Upper lobe of left lung (tissue), 6 donors: Measurements from ENCODE around the gene IGFLR1. TPM values are rescaled to one million over a fixed set of nuclear protein-coding genes. Genes with fewer than 3 reads are reported as not detected.

ENCODE experiments used
- ATAC-seq, 2 donors: fragments of 200-7000 bp; cut with Tn5 transposase; one replicate each; pipeline ENCODE4 v1.9.1; 2022; ENCODE audit warnings: mild to moderate bottlenecking in 2 of 2, moderate library complexity in 2 of 2; ENCODE audit not compliant: low FRiP score in 2 of 2
- DNase-seq, 2 donors: peaks; one replicate each; pipeline ENCODE4 v3.0.0-alpha.2; 2019 to 2020
- H3K27ac ChIP-seq, 4 donors: fragments of 200-600 bp; sonication (generic); one replicate each; pipeline ENCODE4 v1.5.1; 2016 to 2019
- H3K27me3 ChIP-seq, 4 donors: fragments of 200-600 bp; sonication (generic); one replicate each; pipeline ENCODE4 v1.5.1; 2017 to 2019
- H3K36me3 ChIP-seq, 4 donors: fragments of 200-600 bp; sonication (generic); one replicate each; pipeline ENCODE4 v1.5.1; 2016 to 2019
- H3K4me1 ChIP-seq, 4 donors: fragments of 200-600 bp; sonication (generic); one replicate each; pipeline ENCODE4 v1.5.1; 2018 to 2019
- H3K4me3 ChIP-seq, 4 donors: fragments of 200-600 bp; sonication (generic); one replicate each; pipeline ENCODE4 v1.5.1; 2017 to 2019; ENCODE audit warnings: mild to moderate bottlenecking in 2 of 4, moderate library complexity in 1 of 4
- H3K9me3 ChIP-seq, 4 donors: fragments of 200-600 bp; sonication (generic); one replicate each; pipeline ENCODE4 v1.5.1; 2018 to 2019
- CTCF ChIP-seq, 6 experiments: fragments of 450-650 bp in 4 of 6; fragments of 200-600 bp in 2 of 6; sonication (generic) in 2 of 6; IDR thresholded peaks; one replicate each; pipeline ENCODE4 v1.5.1; 2016 to 2019; ENCODE audit warnings: antibody characterized with exemption in 6 of 6
- EP300 ChIP-seq, 4 donors: sonication (generic); formaldehyde crosslinking; IDR thresholded peaks; one replicate each; pipeline ENCODE4 v1.5.1; 2017; ENCODE audit warnings: antibody characterized with exemption in 4 of 4, control low read depth in 2 of 4
- POLR2A ChIP-seq, 4 donors: fragments of 450-650 bp; IDR thresholded peaks; one replicate each; pipeline ENCODE4 v1.5.1; 2016 to 2017; ENCODE audit warnings: antibody characterized with exemption in 4 of 4, mild to moderate bottlenecking in 2 of 4
- POLR2AphosphoS5 ChIP-seq, 2 donors: sonication (generic); formaldehyde crosslinking; IDR thresholded peaks; one replicate each; pipeline ENCODE4 v1.5.1; 2017; ENCODE audit warnings: antibody characterized with exemption in 2 of 2
- WGBS, 2 donors: methylation state at CpG; one replicate each; pipeline ENCODE4 v1.1.5; 2017 to 2018; 5-methylcytosine and 5-hydroxymethylcytosine counted together
- total RNA-seq, 6 donors: library from RNA; depleted of rRNA in 4 of 6; stranded (reverse); fragments of >200 nt in 4 of 6; gene quantifications; one replicate each; pipeline versions ENCODE4 v1.1.0 to v1.2.1, GENCODE V29; 2016 to 2021
- donor health status: DM: no; HTN: no; CAD: no; lungs with moderate emphysema.
- donor health status: DM: no; HTN: yes; CAD: no; lungs with severe emphysema.

IGFLR1 gene
- total RNA-seq, 6 donors from 2014 or later: 6.4 to 28.4 (median 18.8) TPM

- DNase-seq: peak; percentile 97 to 99
- peak overlapping the region; percentile 79 to 91 (median 88) for H3K27ac ChIP-seq
- H3K36me3 ChIP-seq: peaks cover 2 to 37% (median 28%) of the 10 kb centered on the region in 4 donors
- ATAC-seq: peak; percentile 90 to 96
- peak overlapping the region; percentile 68 to 77 (median 74) for H3K4me3 ChIP-seq
- 1% methylated on average over 43 to 55 of the region's 63 CpGs for WGBS, 2 donors
- H3K4me1 ChIP-seq: peaks cover 21 to 47% (median 35%) of the 10 kb centered on the region in 4 donors
- TF ChIP-seq EP300 (IDR thresholded peaks at IDR 0.05): peak in 3 of 4 donors; percentile 44 to 90 (median 51)
- peak; percentile 81 to 87 for TF ChIP-seq POLR2AphosphoS5 (IDR thresholded peaks at IDR 0.05)
- peak in 2 of 4 donors; percentile 27 to 64 for TF ChIP-seq POLR2A (IDR thresholded peaks at IDR 0.05)
- peak in 4 of 6 experiments; percentile 16 to 41 (median 20) for TF ChIP-seq CTCF (IDR thresholded peaks at IDR 0.05)
- no peaks in the 10 kb centered on the region for H3K27me3 ChIP-seq
- no peaks in the 10 kb centered on the region for H3K9me3 ChIP-seq
These were observed 1.6 kb downstream of the IGFLR1 start for GRCh38 chr19:35740423-35741202.

GRCh38 chr19:35740108-35740422 lies 2.2 kb downstream of the IGFLR1 start:
- Histone ChIP-seq H3K36me3 (peaks cover 8 to 43% (median 31%) of the 10 kb centered on the region in 4 donors), H3K4me1 (peaks cover 21 to 47% (median 35%) of the 10 kb centered on the region in 4 donors), H3K27me3 (no peaks in the 10 kb centered on the region), H3K27ac (peak overlapping the region; percentile 77 to 89 (median 84)), H3K4me3 (peak overlapping the region; percentile 60 to 77 (median 69)), H3K9me3 (no peaks in the 10 kb centered on the region)
- DNase-seq (no peak), ATAC-seq (no peak)
- no peak for TF ChIP-seq POLR2AphosphoS5 (IDR thresholded peaks at IDR 0.05)
- TF ChIP-seq EP300 (IDR thresholded peaks at IDR 0.05): no peak
- no peak for TF ChIP-seq CTCF (IDR thresholded peaks at IDR 0.05)
- no peak for TF ChIP-seq POLR2A (IDR thresholded peaks at IDR 0.05)
- 6 to 9% methylated on average over 5 to 14 of the region's 16 CpGs for WGBS, 2 donors

- H3K9me3 ChIP-seq: no peaks in the 10 kb centered on the region
- DNase-seq (peak in 1 of 2 donors; percentile 84), ATAC-seq (no peak)
- peak overlapping the region; percentile 77 to 89 (median 84) for H3K27ac ChIP-seq
- 75 to 84% methylated on average over 17 to 29 of the region's 29 CpGs for WGBS, 2 donors
- H3K27me3 ChIP-seq: no peaks in the 10 kb centered on the region
- H3K4me3 ChIP-seq: peak overlapping the region in 3 of 4 donors; percentile 68 to 77 (median 70)
- TF ChIP-seq CTCF (IDR thresholded peaks at IDR 0.05): no peak
- no peak for TF ChIP-seq POLR2AphosphoS5 (IDR thresholded peaks at IDR 0.05)
- no peak for TF ChIP-seq POLR2A (IDR thresholded peaks at IDR 0.05)
- TF ChIP-seq EP300 (IDR thresholded peaks at IDR 0.05): no peak
- peaks cover 10 to 49% (median 37%) of the 10 kb centered on the region in 4 donors for H3K36me3 ChIP-seq
- peaks cover 20 to 46% (median 33%) of the 10 kb centered on the region in 4 donors for H3K4me1 ChIP-seq
These were observed 2.8 kb downstream of the IGFLR1 start for GRCh38 chr19:35739275-35740107.

GRCh38 chr19:35738887-35739229 lies 3.4 kb downstream of the IGFLR1 start:
- TF ChIP-seq POLR2A (IDR thresholded peaks at IDR 0.05): no peak
- no peak for TF ChIP-seq CTCF (IDR thresholded peaks at IDR 0.05)
- no peak for TF ChIP-seq POLR2AphosphoS5 (IDR thresholded peaks at IDR 0.05)
- no peak for TF ChIP-seq EP300 (IDR thresholded peaks at IDR 0.05)
- DNase-seq (no peak), ATAC-seq (no peak)
- H3K4me3 ChIP-seq: no peak overlapping the region
- H3K36me3 ChIP-seq: peaks cover 10 to 54% (median 43%) of the 10 kb centered on the region in 4 donors
- H3K9me3 ChIP-seq: no peaks in the 10 kb centered on the region
- H3K4me1 ChIP-seq: peaks cover 13 to 39% (median 27%) of the 10 kb centered on the region in 4 donors
- WGBS, 2 donors: 78 to 79% methylated on average over 2 of the region's 2 CpGs
- no peaks in the 10 kb centered on the region for H3K27me3 ChIP-seq
- H3K27ac ChIP-seq: peak overlapping the region in 2 of 4 donors; percentile 8 to 89
